Activated CD4-positive, alpha-beta T cell treated with anti-CD3 and anti-CD28 coated beads for 36 hours (primary cell): ENCODE measurements around the gene CDK8. TPM values are rescaled to one million over a fixed set of nuclear protein-coding genes. Genes with fewer than 3 reads are reported as not detected.

ENCODE experiments used
- ATAC-seq: fragments of 200-7000 bp; cut with Tn5 transposase; one replicate; pipeline ENCODE4 v1.10.0; 2021; ENCODE audit warnings: mild to moderate bottlenecking, moderate library complexity
- CTCF ChIA-PET: fragments of 350-600 bp; sonication (Branson Sonifier 250); formaldehyde crosslinking; loops from one replicate; lab custom pipeline; 2021; ENCODE audit warnings: antibody characterized with exemption; lab: Charles Lee
- POLR2A ChIA-PET: fragments of 350-600 bp; sonication (Branson Sonifier 250); formaldehyde crosslinking; loops from one replicate; lab custom pipeline; 2021; ENCODE audit warnings: antibody characterized with exemption, inconsistent platforms; lab: Charles Lee
- DNase-seq: peaks from one replicate; pipeline ENCODE4 v3.0.0-alpha.2; 2020
- H3K27ac Mint-ChIP-seq: one replicate; pipeline ENCODE4 v1.8.0; 2021; ENCODE audit warnings: mixed read lengths
- H3K27me3 Mint-ChIP-seq: one replicate; pipeline ENCODE4 v1.8.0; 2021; ENCODE audit warnings: mixed read lengths
- H3K36me3 Mint-ChIP-seq: one replicate; pipeline ENCODE4 v1.8.0; 2021; ENCODE audit warnings: low read depth, mixed read lengths
- H3K4me1 Mint-ChIP-seq: one replicate; pipeline ENCODE4 v1.8.0; 2021; ENCODE audit warnings: mixed read lengths
- H3K4me3 Mint-ChIP-seq: one replicate; pipeline ENCODE4 v1.8.0; 2021; ENCODE audit warnings: mild to moderate bottlenecking, moderate library complexity, mixed read lengths
- H3K9me3 Mint-ChIP-seq: one replicate; pipeline ENCODE4 v1.8.0; 2021; ENCODE audit warnings: low read depth, mixed read lengths
- intact Hi-C, 2 experiments: fragments of 100-400 bp; cut with DNase I in 1 of 2; cut with micrococcal nuclease in 1 of 2; formaldehyde crosslinking; loops; one replicate each; pipeline versions ENCODE4 v1.14.2 to v1.15.1; 2022 to 2024; cut with DNase I, micrococcal nuclease
- total RNA-seq, 2 experiments: library from RNA; stranded (reverse); gene quantifications; one replicate each; pipeline ENCODE4 v1.2.3, GENCODE V29; 2021

Gene CDK8
- total RNA-seq, 2 experiments from 2014 or later, result 17.4 to 24.3 TPM

GRCh38 chr13:26342898-26343297, 89.0 kb downstream of the CDK8 start:
- no peak overlapping the region for H3K27ac Mint-ChIP-seq
- peaks cover 9% of the 10 kb centered on the region for H3K36me3 Mint-ChIP-seq
- no peaks in the 10 kb centered on the region for H3K27me3 Mint-ChIP-seq
- intact Hi-C loops, result no loop called here
- H3K4me3 Mint-ChIP-seq, result no peak overlapping the region
- POLR2A ChIA-PET, result no interaction called here
- ATAC-seq, result no peak
- CTCF ChIA-PET, result no interaction called here
- H3K9me3 Mint-ChIP-seq, result no peaks in the 10 kb centered on the region
- no peaks in the 10 kb centered on the region for H3K4me1 Mint-ChIP-seq
- no peak for DNase-seq

GRCh38 chr13:26343816-26344215, 89.9 kb downstream of the CDK8 start:
- DNase-seq (no peak), ATAC-seq (no peak)
- no peaks in the 10 kb centered on the region for H3K9me3 Mint-ChIP-seq
- intact Hi-C loops, result no loop called here
- no peaks in the 10 kb centered on the region for H3K4me1 Mint-ChIP-seq
- no peaks in the 10 kb centered on the region for H3K27me3 Mint-ChIP-seq
- peaks cover 7% of the 10 kb centered on the region for H3K36me3 Mint-ChIP-seq
- CTCF ChIA-PET, result no interaction called here
- POLR2A ChIA-PET, result no interaction called here
- no peak overlapping the region for H3K4me3 Mint-ChIP-seq
- no peak overlapping the region for H3K27ac Mint-ChIP-seq

GRCh38 chr13:26344980-26345379, 91.1 kb downstream of the CDK8 start:
- no peaks in the 10 kb centered on the region for H3K27me3 Mint-ChIP-seq
- no peak overlapping the region for H3K4me3 Mint-ChIP-seq
- DNase-seq (no peak), ATAC-seq (no peak)
- no peaks in the 10 kb centered on the region for H3K4me1 Mint-ChIP-seq
- H3K27ac Mint-ChIP-seq, result no peak overlapping the region
- ChIA-PET CTCF (no interaction called here), POLR2A (no interaction called here)
- H3K9me3 Mint-ChIP-seq, result no peaks in the 10 kb centered on the region
- intact Hi-C loops, result no loop called here
- peaks cover 11% of the 10 kb centered on the region for H3K36me3 Mint-ChIP-seq

GRCh38 chr13:26348966-26349365, 95.0 kb downstream of the CDK8 start:
- Mint-ChIP-seq H3K4me3 (no peak overlapping the region), H3K27ac (no peak overlapping the region), H3K36me3 (peaks cover 16% of the 10 kb centered on the region), H3K9me3 (no peaks in the 10 kb centered on the region), H3K4me1 (no peaks in the 10 kb centered on the region), H3K27me3 (no peaks in the 10 kb centered on the region)
- DNase-seq (no peak), ATAC-seq (no peak)
- intact Hi-C loops, result no loop called here
- POLR2A ChIA-PET, result no interaction called here
- CTCF ChIA-PET, result no interaction called here

- Mint-ChIP-seq H3K9me3 (no peaks in the 10 kb centered on the region), H3K27me3 (no peaks in the 10 kb centered on the region), H3K4me3 (no peak overlapping the region), H3K4me1 (no peaks in the 10 kb centered on the region), H3K27ac (no peak overlapping the region), H3K36me3 (peaks cover 11% of the 10 kb centered on the region)
- ATAC-seq, result no peak
- ChIA-PET POLR2A (no interaction called here), CTCF (interaction anchor here (1.0 kb wide), 1 partner anchor 15 kb away, joined by 3 read pairs; no protein-coding TSS in a partner anchor)
- intact Hi-C loops, result no loop called here
- DNase-seq, result no peak
Measured at GRCh38 chr13:26362261-26362660, 108.3 kb downstream of the CDK8 start.

GRCh38 chr13:26370553-26370952, 116.6 kb downstream of the CDK8 start:
- Mint-ChIP-seq H3K36me3 (peaks cover 3% of the 10 kb centered on the region), H3K4me1 (peaks cover 9% of the 10 kb centered on the region), H3K27me3 (no peaks in the 10 kb centered on the region), H3K27ac (no peak overlapping the region), H3K4me3 (no peak overlapping the region), H3K9me3 (no peaks in the 10 kb centered on the region)
- ChIA-PET POLR2A (no interaction called here), CTCF (no interaction called here)
- no peak for ATAC-seq
- intact Hi-C loops, result loop anchor here in 1 of 2 experiments (10.0 kb wide), 1 partner anchor 186 kb away; no protein-coding TSS in a partner anchor
- no peak for DNase-seq

- H3K36me3 Mint-ChIP-seq, result peaks cover 3% of the 10 kb centered on the region
- no peaks in the 10 kb centered on the region for H3K27me3 Mint-ChIP-seq
- no peak overlapping the region for H3K4me3 Mint-ChIP-seq
- H3K4me1 Mint-ChIP-seq, result peaks cover 9% of the 10 kb centered on the region
- POLR2A ChIA-PET, result no interaction called here
- H3K9me3 Mint-ChIP-seq, result no peaks in the 10 kb centered on the region
- ATAC-seq, result no peak
- no peak for DNase-seq
- CTCF ChIA-PET, result no interaction called here
- intact Hi-C loops, result loop anchor here in 1 of 2 experiments (10.0 kb wide), 1 partner anchor 188 kb away; no protein-coding TSS in a partner anchor
- peak overlapping the region; percentile 4 for H3K27ac Mint-ChIP-seq
Measured at GRCh38 chr13:26372747-26373146, 118.8 kb downstream of the CDK8 start.

GRCh38 chr13:26376430-26376829, 122.5 kb downstream of the CDK8 start:
- Mint-ChIP-seq H3K4me3 (no peak overlapping the region), H3K27me3 (no peaks in the 10 kb centered on the region), H3K27ac (no peak overlapping the region), H3K4me1 (peaks cover 6% of the 10 kb centered on the region), H3K9me3 (no peaks in the 10 kb centered on the region), H3K36me3 (no peaks in the 10 kb centered on the region)
- POLR2A ChIA-PET, result no interaction called here
- intact Hi-C loops, result loop anchor here (5.0 to 10.0 kb wide), 2 partner anchors 192 to 194 kb away; no protein-coding TSS in a partner anchor
- ATAC-seq, result no peak
- no peak for DNase-seq
- CTCF ChIA-PET, result interaction anchor here (0.7 to 1.3 kb wide), 8 partner anchors 8 to 323 kb away, joined by 3 to 5 read pairs (median 3); no protein-coding TSS in a partner anchor

- Mint-ChIP-seq H3K36me3 (no peaks in the 10 kb centered on the region), H3K4me3 (no peak overlapping the region), H3K9me3 (no peaks in the 10 kb centered on the region), H3K27me3 (no peaks in the 10 kb centered on the region), H3K4me1 (peaks cover 11% of the 10 kb centered on the region), H3K27ac (no peak overlapping the region)
- ATAC-seq (no peak), DNase-seq (peak; percentile 34)
- ChIA-PET CTCF (interaction anchor here (0.8 to 1.3 kb wide), 6 partner anchors 8 to 320 kb away, joined by 3 to 5 read pairs (median 3); no protein-coding TSS in a partner anchor), POLR2A (no interaction called here)
- intact Hi-C loops, result loop anchor here (5.0 to 10.0 kb wide), 2 partner anchors 192 to 195 kb away; no protein-coding TSS in a partner anchor
Measured at GRCh38 chr13:26377038-26377437, 123.1 kb downstream of the CDK8 start.

GRCh38 chr13:26378116-26378515, 124.2 kb downstream of the CDK8 start:
- ChIA-PET POLR2A (no interaction called here), CTCF (interaction anchor here (0.8 kb wide), 1 partner anchor 320 kb away, joined by 3 read pairs; no protein-coding TSS in a partner anchor)
- ATAC-seq (no peak), DNase-seq (no peak)
- H3K36me3 Mint-ChIP-seq, result no peaks in the 10 kb centered on the region
- no peak overlapping the region for H3K4me3 Mint-ChIP-seq
- intact Hi-C loops, result loop anchor here (5.0 to 10.0 kb wide), 2 partner anchors 193 to 196 kb away; no protein-coding TSS in a partner anchor
- H3K27ac Mint-ChIP-seq, result no peak overlapping the region
- H3K27me3 Mint-ChIP-seq, result no peaks in the 10 kb centered on the region
- no peaks in the 10 kb centered on the region for H3K9me3 Mint-ChIP-seq
- H3K4me1 Mint-ChIP-seq, result peaks cover 5% of the 10 kb centered on the region

GRCh38 chr13:26379831-26380230, 125.9 kb downstream of the CDK8 start:
- Mint-ChIP-seq H3K27ac (no peak overlapping the region), H3K27me3 (no peaks in the 10 kb centered on the region), H3K9me3 (no peaks in the 10 kb centered on the region), H3K4me1 (peaks cover 5% of the 10 kb centered on the region), H3K4me3 (no peak overlapping the region), H3K36me3 (no peaks in the 10 kb centered on the region)
- no peak for DNase-seq
- intact Hi-C loops, result loop anchor here (5.0 to 10.0 kb wide), 2 partner anchors 195 to 198 kb away; no protein-coding TSS in a partner anchor
- no peak for ATAC-seq
- CTCF ChIA-PET, result no interaction called here
- POLR2A ChIA-PET, result no interaction called here

GRCh38 chr13:26380930-26381329, 127.0 kb downstream of the CDK8 start:
- CTCF ChIA-PET, result interaction anchor here (0.7 kb wide), 1 partner anchor 111 kb away, joined by 3 read pairs; no protein-coding TSS in a partner anchor
- Mint-ChIP-seq H3K4me1 (peaks cover 5% of the 10 kb centered on the region), H3K4me3 (no peak overlapping the region), H3K27me3 (no peaks in the 10 kb centered on the region), H3K36me3 (peaks cover 1% of the 10 kb centered on the region), H3K27ac (peak overlapping the region; percentile 2), H3K9me3 (no peaks in the 10 kb centered on the region)
- no peak for ATAC-seq
- POLR2A ChIA-PET, result no interaction called here
- intact Hi-C loops, result no loop called here
- no peak for DNase-seq
